Measurements from ENCODE around the gene ARMC3.
"Not testable (repeated sequence)": the region's sequence is repeated elsewhere in the genome, so short reads cannot be mapped to it uniquely, and the experiment has no call there.

The ARMC3 gene

GRCh38 chr10:23051855-23052331 is 124.0 kb downstream of the ARMC3 start:
- no peak for DNase-seq

DNA sequence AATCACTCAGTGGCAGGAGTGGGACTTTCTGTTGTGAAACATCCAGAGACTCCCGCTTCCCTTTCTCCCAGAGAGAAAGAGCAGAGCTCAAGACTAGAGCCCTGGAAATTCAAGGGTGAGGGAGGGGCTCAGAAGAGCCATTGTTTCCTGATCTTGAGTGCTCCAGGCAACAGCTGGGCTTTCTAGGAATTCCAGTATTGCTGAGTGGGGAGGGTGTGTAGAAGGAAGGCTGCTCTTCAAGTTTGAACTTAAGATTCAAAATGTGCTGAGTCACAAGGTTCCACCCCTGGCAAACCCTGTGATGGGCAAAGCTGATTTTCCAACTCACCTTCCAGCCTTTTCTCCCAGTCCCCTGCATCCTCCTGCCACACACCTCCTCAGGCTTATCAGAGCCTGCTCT is 125.2 kb downstream of the ARMC3 start:
- DNase-seq = no peak

DNA sequence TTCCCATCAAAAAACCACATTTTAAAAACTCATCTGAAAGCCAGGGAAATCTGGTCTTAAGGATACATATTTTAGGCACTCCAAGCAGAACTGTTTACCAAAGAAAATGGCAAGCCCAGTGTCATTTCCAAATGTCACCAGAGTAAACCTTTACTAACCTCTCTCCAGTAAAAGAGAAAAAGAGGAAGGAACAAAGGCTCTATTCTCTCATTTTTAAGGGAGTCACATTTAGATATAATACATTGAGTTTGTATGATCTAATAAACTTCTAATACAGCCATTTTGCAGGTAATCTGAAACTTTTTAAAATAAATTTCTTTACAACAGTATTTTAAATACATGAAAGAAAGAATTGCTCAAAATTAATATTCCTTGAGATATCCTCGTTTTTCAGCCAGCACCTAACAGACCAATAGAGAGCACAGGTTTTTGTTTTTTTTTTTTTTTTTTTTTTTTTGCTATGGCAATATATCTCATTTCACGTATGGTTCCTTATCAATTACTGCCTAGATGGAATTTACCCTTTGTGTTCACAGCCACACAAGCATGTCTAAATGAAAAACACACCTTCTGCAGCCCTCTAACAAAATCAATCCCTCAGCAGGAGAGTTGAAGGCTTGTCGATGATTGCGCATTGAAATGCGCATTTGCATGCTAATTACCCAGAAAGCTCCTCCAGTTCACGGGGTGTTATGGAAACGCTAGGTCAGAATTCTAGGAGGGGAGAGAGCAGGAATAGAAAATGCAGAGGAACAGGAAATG is 127.8 kb downstream of the ARMC3 start:
- no peak for DNase-seq

DNA sequence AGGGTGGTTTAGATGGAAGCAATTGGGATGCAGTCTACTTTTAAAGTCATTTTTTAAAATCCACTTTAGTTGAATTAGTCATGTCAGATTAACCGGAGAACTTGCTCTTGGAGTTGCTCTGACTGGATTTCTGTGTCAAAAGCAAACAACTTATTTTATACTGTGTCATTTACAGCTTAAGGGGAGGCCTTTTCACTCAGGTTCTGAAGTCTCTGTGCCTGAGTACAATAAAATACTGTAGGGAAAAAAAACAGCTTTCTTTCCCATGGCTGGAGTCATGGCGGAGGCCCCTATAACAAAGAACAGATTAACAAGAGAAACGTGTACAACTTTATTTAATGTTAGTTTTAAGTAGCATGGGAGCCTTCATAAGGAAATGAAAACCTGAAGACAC is 128.3 kb downstream of the ARMC3 start:
- DNase-seq = no peak

- no peak for DNase-seq
Observed at GRCh38 chr10:23058366-23058765, 130.5 kb downstream of the ARMC3 start.

DNA sequence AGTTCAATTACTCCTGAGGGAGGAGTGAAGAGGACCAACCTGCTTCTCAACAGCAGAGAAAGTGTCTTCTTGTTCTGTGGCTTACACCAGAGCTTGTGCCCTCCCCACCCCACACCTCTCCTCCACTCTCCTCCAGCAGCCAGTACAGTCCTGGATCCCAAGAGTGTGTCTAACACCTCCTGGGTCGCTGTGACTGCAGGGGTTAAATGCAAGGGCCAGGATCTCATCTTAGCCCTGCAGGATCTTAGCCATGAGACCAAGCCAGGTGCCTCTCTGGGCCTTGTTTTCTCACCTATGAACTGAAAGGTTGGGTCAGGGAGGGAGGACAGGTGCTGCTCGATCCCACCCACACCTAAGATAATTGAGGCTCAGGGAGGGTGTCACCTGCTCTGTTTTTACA is 133.1 kb downstream of the ARMC3 start:
- DNase-seq = no peak

DNA sequence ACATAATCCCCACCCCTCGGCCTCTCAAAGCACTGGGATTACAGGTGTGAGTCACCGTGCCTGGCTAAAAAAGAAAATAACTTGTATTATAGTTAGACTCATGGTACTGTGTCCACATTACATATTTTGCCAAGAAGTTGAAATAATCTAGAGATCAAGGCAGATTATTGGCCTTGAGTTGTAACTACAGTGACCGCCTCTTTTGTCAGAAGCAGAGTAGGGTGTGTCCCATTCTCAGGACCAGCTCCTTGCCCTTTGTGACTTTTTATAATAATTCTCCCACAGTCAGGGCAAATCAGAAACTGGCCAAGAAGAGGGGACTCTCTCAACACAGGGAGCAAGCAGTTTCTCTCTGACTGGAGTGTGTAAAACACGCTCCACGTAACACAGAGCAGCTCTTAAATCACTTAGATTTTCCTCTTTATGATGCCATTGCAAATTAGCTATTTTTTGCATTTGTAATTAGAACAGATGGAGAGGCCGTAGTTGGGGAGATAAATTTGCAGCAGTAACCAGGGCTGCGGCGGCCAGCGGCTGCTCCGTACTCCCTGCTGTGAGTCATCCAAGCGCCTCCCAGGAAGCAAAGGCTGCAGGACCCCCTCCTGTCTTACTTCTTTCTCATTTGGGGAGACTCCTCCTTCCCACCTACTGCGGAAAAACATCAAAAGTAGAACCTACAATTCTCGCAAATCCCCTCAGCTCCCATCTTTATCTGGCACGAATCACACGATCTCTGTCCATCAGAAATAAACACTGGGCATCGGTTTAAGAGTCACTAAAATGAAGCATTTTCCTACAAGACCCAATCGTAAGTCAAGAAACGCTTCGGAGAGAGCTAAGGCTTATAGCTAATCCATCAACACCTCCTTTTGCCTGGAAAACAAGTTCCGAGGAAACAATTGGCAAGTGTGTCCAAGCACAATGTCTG is 135.5 kb downstream of the ARMC3 start:
- DNase-seq = no peak

DNA sequence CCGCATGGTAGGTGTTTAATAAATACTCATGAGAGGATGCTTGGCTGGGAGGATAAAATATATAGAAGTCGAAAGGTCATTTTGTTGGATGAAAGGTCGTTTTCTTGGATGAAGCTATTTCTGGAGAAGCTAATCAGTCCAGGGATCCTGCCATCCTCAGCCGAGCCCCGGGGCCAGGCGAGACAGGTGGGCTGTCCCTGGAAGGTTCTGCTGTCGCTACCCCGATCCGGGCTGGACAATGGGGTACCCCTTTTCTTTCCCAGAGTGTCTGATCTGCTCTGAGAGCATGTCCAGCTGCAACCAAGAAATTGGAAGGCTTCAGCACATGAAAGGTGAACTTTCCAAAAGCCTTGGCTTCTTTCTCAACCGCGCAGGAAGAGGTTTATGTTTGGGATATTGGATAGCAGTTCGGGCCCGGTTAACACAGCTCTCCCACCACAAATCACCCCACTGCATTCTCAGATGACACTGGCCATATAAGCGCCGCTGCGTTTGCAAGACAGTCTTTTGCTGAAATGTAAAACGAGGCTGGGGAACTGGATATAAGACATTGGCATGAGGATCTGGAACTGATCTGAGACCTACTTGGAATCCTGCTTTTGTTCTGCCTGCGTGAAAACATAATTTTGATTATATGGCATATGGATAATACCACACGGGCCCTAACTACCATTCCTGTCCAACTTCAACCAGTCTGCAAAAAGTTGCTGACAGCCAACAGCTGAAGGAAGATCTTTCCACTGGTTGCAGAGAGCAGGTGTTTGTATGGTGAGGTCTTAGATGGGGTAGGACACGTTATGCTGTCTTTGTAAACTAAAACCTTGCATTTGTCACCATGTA is 136.3 kb downstream of the ARMC3 start:
- DNase-seq = no peak

GRCh38 chr10:23064813-23065114 is 136.9 kb downstream of the ARMC3 start:
- DNase-seq = not testable (repeated sequence)

DNA sequence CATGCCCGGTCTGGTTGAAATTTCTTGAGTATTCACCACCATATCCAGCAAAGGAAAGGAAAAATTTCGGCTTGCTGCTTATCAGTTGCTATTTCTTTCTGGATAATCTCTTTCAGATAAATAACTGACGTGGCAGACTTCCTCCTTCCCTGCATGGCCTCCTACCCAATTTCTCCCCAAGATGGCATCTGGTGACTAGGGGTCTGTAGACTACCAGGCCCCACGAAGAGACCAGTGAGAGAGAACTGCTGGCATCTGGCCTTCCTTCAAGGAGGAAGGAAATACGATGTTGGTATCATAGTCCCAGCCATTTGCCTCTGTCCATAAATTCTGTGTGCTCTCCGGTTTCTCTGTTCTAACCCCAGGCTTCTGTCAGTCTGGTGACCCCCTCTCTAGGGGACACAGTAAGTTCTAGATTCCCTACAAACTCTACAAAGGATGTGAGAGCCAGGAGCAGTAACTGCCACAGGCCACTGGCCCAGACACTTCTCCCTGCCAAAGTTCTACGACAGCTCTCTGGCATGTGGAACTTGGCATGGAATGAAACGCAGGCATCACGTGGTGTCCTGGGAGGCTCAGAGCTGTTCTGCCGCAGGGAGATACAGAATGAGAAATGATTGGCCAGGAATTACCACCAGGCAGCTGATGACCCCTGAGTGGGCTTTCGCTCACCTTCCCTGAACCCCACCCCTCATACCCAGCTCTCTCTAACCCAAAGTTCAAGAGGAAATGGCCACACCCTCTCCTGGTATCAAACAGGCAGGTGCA is 137.5 kb downstream of the ARMC3 start:
- no peak for DNase-seq

- no peak for DNase-seq
Observed at GRCh38 chr10:23067337-23067736, 139.5 kb downstream of the ARMC3 start.

DNA sequence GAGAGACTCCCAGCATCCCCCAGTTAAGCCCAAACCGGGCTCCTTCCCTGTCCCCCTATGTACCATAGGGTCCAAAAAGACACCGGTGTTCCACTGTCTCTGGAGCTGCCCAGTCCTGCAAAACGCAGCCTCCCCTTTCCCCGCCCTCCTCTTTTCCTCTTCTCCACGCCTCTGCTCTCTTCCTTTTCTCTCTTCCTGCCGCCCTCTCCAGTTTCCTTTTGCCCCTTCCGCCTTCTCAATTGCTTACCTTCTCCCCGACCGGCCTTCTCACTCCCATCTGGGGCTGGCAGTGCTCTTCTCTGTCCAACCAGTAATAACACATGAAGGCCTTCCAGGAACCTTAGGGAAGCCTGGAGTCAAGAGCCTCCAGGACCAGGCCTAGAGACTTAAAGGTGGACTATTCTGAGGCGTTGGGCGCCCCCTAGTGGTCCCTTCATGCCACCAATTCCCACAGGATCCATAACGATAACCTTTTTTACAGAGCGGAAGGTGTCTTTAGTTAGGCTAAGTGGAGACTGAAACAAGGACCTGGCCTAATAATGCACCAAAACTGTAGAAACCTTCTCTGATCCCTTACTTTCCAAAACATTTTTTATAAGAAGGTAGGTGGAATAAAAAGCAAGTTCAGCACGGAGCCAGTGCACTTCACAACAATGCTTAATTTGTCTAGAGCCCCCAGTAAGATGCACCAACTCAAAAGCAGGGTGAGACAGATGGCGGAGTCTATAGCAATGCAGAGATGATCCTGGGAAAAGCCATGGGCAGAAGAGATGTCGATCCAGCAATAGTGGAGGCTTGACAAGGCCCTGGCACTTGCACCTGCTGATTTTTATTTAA is 140.3 kb downstream of the ARMC3 start:
- DNase-seq = peak; percentile 58

- DNase-seq = no peak
Observed at GRCh38 chr10:23069019-23069815, 141.4 kb downstream of the ARMC3 start.

DNA sequence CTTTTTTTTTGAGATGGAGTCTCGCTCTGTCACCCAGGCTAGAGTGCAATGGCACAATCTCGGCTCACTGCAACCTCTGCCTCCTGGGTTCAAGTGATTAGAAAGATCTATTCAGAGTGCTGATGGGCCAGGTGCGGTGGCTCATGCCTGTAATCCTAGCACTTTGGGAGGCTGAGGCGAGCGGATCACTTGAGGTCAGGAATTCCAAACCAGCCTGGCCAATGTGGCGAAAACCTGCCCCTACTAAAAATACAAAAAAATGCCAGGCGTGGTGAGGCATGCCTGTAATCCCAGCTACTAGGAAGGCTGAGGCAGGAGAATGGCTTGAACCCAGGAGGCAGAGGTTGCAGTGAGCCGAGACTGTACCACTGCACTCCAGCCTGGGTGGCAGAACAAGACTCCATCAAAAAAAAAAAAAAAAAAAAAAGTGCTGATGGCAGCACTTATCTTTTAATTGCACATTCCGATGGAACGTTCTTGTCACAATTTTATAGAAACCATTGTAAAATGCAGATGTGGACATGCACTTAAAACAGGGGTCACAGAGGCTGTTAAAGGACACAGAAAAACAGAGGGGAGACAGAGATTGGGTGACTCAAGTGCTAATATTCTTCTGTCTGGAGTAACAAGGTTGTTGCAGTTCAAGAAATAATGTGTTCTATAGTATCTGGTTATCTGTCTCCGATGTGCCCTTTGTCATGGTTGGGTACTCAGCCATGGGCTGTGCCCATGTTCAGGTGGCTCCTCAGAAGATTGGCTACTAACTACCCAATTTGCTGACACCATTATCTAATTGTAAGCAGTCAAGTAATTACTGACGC is 142.4 kb downstream of the ARMC3 start:
- not testable (repeated sequence) for DNase-seq

DNA sequence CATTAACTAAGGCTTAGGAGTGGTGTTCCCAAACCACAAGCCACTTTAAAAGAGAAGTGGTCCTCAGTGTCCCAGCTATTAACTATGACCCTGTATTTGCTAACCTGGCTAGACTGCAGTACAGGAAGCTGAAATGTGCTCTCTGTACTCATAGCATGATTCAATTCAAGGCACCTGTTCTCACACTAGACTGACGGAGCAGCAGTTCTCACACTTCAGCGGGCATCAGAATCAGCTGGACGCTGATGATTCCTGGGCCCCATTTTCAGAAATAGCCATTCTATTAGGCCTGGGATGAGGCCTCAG is 143.0 kb downstream of the ARMC3 start:
- no peak for DNase-seq

GRCh38 chr10:23072593-23072992 is 144.7 kb downstream of the ARMC3 start:
- DNase-seq = not testable (repeated sequence)

- DNase-seq = no peak
Observed at GRCh38 chr10:23073527-23073926, 145.7 kb downstream of the ARMC3 start.

DNA sequence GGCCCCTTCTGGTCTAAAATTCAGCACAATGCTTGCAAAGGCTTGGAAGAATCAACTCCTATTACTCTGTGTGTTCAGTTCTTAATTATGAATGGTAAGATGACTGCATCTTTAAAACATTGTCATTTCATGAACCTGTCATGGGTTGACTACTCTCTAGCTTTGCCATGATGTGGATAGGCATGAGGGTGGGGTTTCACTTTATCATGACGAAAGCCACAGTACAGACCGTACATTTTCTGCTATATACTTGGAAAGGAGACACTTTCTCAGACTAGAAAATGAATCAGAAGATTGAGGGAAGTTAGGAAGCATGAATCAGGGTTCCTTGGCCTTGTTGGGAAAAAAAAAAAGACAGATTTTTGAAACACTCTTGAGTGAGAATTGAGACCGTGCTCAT is 147.8 kb downstream of the ARMC3 start:
- DNase-seq = no peak

GRCh38 chr10:23078114-23078513 is 150.3 kb downstream of the ARMC3 start:
- DNase-seq = no peak

- no peak for DNase-seq
Observed at GRCh38 chr10:23079700-23080099, 151.8 kb downstream of the ARMC3 start.
